Skeletal muscle cell (primary cell): ENCODE results near the gene ABR.
"Not testable (repeated sequence)": the region's sequence is repeated elsewhere in the genome, so short reads cannot be mapped to it uniquely, and the experiment has no call there.

ENCODE experiments used
- DNase-seq: peaks from one replicate; pipeline ENCODE4 v3.0.0-alpha.2; 2010; ENCODE audit warnings: low read depth
- H3K4me3 ChIP-seq: 2 replicates; pipeline ENCODE4 v1.5.1; 2011; ENCODE audit warnings: low read depth, mild to moderate bottlenecking, control low read depth, low read length, moderate library complexity

The ABR gene

GRCh38 chr17:1007310-1008007 lies 172.3 kb downstream of the ABR start:
- DNase-seq = no peak
- no peak overlapping the region for H3K4me3 ChIP-seq

DNA sequence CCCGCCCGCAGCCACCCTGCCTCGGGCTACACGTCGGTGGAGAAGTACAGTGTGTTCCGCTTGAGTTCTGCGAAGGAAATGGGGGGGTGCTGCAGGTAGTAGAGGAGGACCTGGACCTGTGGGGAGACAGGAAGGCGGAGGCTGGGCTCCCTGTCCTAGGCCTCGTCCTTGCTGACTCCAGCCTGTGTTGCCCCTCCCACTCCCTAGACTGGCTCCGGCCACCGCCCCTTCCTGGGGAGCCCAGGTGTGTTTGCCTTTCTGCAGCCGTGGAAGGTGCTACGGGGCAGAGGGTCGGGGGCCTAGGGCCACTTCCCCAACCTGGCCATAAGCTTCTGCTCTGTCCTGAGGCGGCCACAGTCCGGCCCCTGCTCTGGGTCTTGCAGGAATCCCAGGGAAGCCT lies 173.7 kb downstream of the ABR start:
- no peak overlapping the region for H3K4me3 ChIP-seq
- no peak for DNase-seq

DNA sequence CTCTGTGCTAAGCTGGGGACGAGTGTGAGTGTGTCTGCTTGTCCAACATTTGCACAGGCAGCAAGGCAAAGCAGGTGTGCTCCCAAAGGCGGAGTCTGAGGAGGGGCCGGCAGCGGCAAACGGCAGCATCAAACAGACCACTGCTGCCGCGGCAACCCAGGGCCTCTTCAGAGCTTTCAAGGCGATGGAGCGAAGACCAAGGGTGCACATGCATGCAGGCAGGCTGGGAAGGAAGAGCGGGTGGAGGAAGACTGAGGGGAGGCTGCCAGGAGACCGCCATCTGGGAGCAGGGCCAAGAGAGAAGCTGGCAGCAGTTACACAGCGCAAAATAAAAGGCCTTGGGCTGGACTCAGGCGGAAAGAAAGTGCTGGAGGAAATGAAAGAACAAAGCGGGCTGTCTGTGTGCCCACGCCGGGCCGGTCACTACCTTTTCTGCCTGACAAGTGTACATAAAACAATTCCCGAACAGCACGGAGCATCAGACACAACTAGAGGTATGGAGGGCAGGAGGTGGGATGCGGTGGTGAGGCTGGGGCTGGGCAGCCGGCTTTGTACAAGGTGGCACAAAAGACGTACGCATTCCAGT lies 174.3 kb downstream of the ABR start:
- DNase-seq = no peak
- no peak overlapping the region for H3K4me3 ChIP-seq

GRCh38 chr17:1004769-1005295 lies 174.9 kb downstream of the ABR start:
- DNase-seq = no peak
- no peak overlapping the region for H3K4me3 ChIP-seq

- no peak for DNase-seq
- no peak overlapping the region for H3K4me3 ChIP-seq
Observed at GRCh38 chr17:1003972-1004768, 175.6 kb downstream of the ABR start.

DNA sequence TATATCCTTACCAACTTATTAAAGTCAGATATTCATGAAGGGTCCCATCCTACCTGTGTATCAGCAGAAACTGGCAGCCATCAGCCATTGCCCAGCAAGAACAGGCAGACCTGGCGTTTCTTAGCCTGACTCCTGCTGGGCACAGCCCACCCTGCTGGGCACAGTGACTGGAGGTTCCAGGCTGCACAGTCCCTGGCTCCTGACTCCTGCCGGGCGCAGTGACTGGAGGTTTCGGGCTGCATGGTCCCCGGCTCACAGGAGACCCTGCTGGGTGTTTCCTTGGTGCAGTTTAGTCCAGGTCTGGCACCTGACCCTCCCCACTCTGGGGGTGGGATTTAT lies 176.2 kb downstream of the ABR start:
- no peak overlapping the region for H3K4me3 ChIP-seq
- no peak for DNase-seq

DNA sequence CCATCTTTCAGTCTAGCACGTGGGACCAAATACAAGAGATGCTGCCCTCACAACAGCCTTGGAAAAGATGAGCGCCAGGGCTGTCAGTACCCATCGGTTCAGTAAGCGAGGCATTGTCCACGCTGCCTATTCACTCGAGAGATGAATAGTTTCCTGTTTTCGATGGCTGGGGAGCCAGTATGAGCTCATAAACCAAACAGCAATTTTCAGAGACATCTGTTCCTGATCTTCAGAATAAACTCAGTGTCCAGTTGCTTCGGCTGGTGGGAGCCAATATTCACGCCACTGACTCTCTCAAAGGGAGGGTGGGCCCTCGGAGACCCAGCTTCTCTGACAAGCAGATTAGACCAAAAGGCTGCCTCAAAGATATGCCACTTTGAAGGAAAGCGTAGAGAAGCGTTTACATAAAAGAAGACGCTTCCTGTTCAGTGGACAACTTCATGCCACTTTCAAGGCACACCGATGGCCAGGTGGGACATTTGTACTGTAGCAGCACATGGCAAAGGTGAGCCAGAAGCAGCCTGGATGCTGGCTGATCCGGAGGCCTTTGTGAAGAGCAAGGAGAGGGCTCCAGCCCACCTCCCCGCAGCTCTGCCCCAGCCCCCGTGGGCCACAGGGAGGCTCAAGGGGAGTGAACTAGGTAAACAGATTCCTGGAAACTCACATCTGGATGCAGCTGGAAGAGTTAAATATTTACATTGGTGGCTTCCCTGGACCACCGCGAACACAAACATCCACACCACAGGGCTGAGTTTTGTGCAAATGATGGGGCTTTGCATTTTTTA lies 176.8 kb downstream of the ABR start:
- DNase-seq = no peak
- no peak overlapping the region for H3K4me3 ChIP-seq

GRCh38 chr17:1002412-1002753 lies 177.4 kb downstream of the ABR start:
- no peak overlapping the region for H3K4me3 ChIP-seq
- DNase-seq = no peak

GRCh38 chr17:1001640-1002411 lies 178.0 kb downstream of the ABR start:
- no peak for DNase-seq
- H3K4me3 ChIP-seq = no peak overlapping the region

- DNase-seq = no peak
- H3K4me3 ChIP-seq = no peak overlapping the region
Observed at GRCh38 chr17:1000597-1001461, 179.0 kb downstream of the ABR start.

DNA sequence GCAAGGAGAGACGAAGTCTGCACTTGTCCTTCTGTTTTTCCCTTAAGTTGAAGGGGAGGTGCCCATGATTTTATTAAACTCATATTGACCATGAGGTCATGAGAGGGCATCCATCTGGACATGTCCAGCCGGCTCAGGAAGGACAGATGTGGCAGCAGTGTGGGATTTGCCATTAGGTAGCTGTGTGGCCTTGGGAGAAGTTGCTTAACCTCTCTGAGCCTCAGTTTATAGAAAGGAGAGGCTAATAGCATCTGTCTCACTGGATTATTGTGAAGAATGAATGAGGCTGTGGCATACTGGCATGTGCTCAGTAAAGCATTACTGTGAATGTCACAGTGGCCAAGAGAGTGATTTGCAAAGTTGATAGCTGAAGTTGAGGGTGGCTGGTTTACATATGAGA lies 181.7 kb downstream of the ABR start:
- peak overlapping the region; percentile 100 for H3K4me3 ChIP-seq
- DNase-seq = no peak

DNA sequence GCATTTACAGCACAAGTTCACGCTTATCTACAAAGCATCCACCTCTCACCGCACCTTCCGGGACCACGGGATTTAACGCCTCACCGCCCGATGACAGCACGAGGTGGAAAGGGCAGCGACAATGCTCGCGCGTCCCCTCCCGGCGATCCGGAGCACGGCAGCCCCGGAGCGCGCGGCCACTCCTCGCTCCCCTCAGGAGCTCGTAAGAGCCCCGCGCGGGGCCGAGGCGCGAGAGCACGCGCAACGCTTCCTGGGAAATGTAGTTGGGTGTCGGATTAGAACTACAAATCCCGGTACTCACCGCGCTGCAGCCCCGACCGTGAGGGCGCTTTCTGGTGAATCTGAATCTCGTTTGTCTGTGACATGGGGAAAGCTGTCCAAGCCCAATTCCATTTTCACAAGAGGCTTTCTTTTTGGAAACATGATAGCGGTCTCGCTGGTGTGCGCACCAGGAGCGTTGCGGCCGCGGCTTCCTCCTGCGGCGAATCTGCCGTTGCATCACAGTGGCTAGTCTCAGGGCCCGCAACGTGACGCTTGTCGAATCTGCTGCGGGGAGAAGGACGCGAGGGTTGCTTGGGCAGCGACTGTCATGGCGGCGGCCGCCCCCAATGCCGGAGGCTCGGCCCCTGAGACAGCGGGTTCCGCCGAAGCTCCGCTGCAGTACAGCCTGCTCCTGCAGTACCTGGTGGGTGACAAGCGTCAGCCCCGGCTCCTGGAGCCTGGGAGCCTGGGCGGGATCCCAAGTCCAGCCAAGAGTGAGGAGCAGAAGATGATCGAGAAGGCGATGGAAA lies 183.0 kb downstream of the ABR start, which contains the start of gene TIMM22:
Gene TIMM22 (plus strand): TSS at position 576 of the 791 bp plus-strand sequence. CDS start 14 bp downstream, at position 590.
- peak; percentile 95 for DNase-seq
- H3K4me3 ChIP-seq = peak within 1 kb of the TSS; percentile 100

DNA sequence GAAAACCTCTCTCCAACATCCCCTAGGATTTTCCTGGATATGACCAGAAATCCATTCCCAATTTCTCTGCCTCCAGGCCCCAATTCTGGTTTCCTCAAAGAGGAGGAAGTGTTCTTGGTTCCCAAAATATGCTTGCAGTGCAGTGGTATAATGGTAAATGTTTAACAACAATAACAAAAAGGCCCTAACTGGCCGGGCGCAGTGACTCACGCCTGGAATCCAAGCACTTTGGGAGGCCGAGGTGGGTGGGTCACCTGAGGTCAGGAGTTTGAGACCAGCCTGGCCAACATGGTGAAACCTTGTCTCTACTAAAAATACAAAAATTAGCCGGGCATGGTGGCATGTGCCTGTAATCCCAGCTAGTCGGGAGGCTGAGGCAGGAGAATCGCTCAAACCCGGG lies 184.5 kb downstream of the ABR start:
- not testable (repeated sequence) for H3K4me3 ChIP-seq, DNase-seq

GRCh38 chr17:992933-993332 lies 186.8 kb downstream of the ABR start:
- DNase-seq = no peak
- no peak overlapping the region for H3K4me3 ChIP-seq

DNA sequence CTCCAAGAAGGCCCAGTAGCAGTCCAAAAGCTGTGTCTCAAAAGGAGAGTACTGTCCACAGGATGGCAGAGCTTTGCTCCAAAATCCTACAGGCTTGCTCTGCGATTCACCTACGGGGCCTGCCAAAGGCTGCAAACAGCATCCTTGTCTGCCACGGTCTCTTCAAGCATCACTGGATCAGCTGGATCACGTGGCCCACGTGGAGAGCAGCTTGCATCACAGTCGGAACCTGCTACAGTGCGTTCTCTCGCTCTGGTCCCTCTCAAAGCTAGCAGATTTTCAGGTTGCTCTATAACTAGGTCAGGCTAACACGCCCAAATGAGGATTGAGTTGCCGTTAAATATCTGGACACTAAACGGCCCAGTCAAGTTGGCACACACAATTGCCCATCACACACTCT lies 191.2 kb downstream of the ABR start:
- H3K4me3 ChIP-seq = no peak overlapping the region
- DNase-seq = no peak

DNA sequence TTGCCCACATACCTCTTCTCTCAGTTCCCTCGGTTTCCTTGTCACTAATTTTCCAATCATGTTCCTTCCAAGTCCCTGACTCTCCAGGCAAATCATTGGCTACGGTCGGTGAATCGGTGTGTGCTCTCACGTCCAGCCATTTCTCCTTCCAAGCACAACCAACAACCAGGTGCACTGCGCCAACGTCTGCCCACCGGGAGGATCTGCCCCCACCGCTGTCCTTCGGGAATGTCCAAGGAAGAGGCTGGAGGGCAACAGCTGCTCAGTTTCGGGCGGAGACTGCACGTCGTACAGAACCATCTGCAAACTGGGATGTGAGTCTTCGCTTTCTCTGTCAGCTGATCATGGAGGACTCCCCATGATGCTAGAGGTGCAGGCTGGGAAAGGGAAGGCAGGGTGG lies 191.8 kb downstream of the ABR start:
- no peak overlapping the region for H3K4me3 ChIP-seq
- no peak for DNase-seq

GRCh38 chr17:986322-986929 lies 193.4 kb downstream of the ABR start:
- no peak overlapping the region for H3K4me3 ChIP-seq
- no peak for DNase-seq
